Astrocyte (in vitro differentiated cells and primary cell): ENCODE measurements around the gene ACTN4. TPM values are rescaled to one million over a fixed set of nuclear protein-coding genes. Genes with fewer than 3 reads are reported as not detected.
A peak's percentile ranks its signal among the peaks of the same experiment; 100 is the strongest.

Source experiments
- DNase-seq: peaks from one replicate; pipeline ENCODE4 v3.0.0-alpha.2; 2010; ENCODE audit warnings: low read depth
- FAIRE-seq: peaks from 2 replicates; lab custom pipeline; 2011; peaks lifted over from hg19 to GRCh38; lab: Jason Lieb, UNC
- H2AFZ ChIP-seq: 2 replicates; pipeline ENCODE4 v1.6.0; 2012; ENCODE audit warnings: low read depth, low read length, inconsistent platforms
- H3K27ac ChIP-seq: 2 replicates; pipeline ENCODE4 v1.5.1; 2011; ENCODE audit warnings: low read depth, low read length, inconsistent platforms
- H3K27me3 ChIP-seq: 2 replicates; pipeline ENCODE4 v1.6.0; 2011; ENCODE audit warnings: low read length, inconsistent platforms; ENCODE audit not compliant: insufficient read depth
- H3K36me3 ChIP-seq: 2 replicates; pipeline ENCODE4 v1.5.1; 2011; ENCODE audit warnings: low read length, inconsistent platforms; ENCODE audit not compliant: insufficient read depth
- H3K4me1 ChIP-seq: 2 replicates; pipeline ENCODE4 v1.5.1; 2011; ENCODE audit warnings: low read length, inconsistent platforms; ENCODE audit not compliant: insufficient read depth
- H3K4me2 ChIP-seq: 2 replicates; pipeline ENCODE4 v1.6.0; 2012; ENCODE audit warnings: low read length, inconsistent platforms
- H3K4me3 ChIP-seq: 2 replicates; pipeline ENCODE4 v1.5.1; 2011; ENCODE audit warnings: low read depth, mild to moderate bottlenecking, low read length, inconsistent platforms; ENCODE audit not compliant: insufficient read depth
- H3K79me2 ChIP-seq: 2 replicates; pipeline ENCODE4 v1.6.0; 2012; ENCODE audit warnings: mild to moderate bottlenecking, low read length, inconsistent platforms; ENCODE audit not compliant: insufficient read depth
- H3K9ac ChIP-seq: 2 replicates; pipeline ENCODE4 v1.6.0; 2012; ENCODE audit warnings: mild to moderate bottlenecking, low read length, inconsistent platforms
- H3K9me3 ChIP-seq: 2 replicates; pipeline ENCODE4 v1.5.1; 2012; ENCODE audit warnings: low read depth, mild to moderate bottlenecking, low read length, inconsistent platforms; ENCODE audit not compliant: insufficient read depth
- H4K20me1 ChIP-seq: 2 replicates; pipeline ENCODE4 v1.6.0; 2012; ENCODE audit warnings: low read length, inconsistent platforms; ENCODE audit not compliant: insufficient read depth
- H3K27ac Mint-ChIP-seq: one replicate; pipeline ENCODE4 v1.8.0; 2021; ENCODE audit warnings: mild to moderate bottlenecking, mixed read lengths; ENCODE audit not compliant: unreplicated experiment
- H3K27me3 Mint-ChIP-seq: one replicate; pipeline ENCODE4 v1.8.0; 2021; ENCODE audit warnings: low read depth, mixed read lengths; ENCODE audit not compliant: unreplicated experiment
- H3K36me3 Mint-ChIP-seq: one replicate; pipeline ENCODE4 v1.8.0; 2021; ENCODE audit warnings: low read depth, mixed read lengths; ENCODE audit not compliant: unreplicated experiment
- H3K4me1 Mint-ChIP-seq: one replicate; pipeline ENCODE4 v1.8.0; 2021; ENCODE audit warnings: low read depth, mixed read lengths; ENCODE audit not compliant: unreplicated experiment
- H3K4me3 Mint-ChIP-seq: one replicate; pipeline ENCODE4 v1.8.0; 2021; ENCODE audit warnings: mild to moderate bottlenecking, moderate library complexity, mixed read lengths; ENCODE audit not compliant: unreplicated experiment
- H3K9me3 Mint-ChIP-seq: one replicate; pipeline ENCODE4 v1.8.0; 2021; ENCODE audit warnings: mild to moderate bottlenecking, mixed read lengths; ENCODE audit not compliant: unreplicated experiment
- CTCF ChIP-seq: IDR thresholded peaks from 2 replicates; pipeline ENCODE4 v1.5.1; 2011; ENCODE audit warnings: low read depth, mild to moderate bottlenecking, inconsistent platforms, low read length, moderate library complexity; ENCODE audit not compliant: insufficient read depth
- EZH2 ChIP-seq: IDR thresholded peaks from 2 replicates; pipeline ENCODE4 v1.6.1; 2012; ENCODE audit warnings: mild to moderate bottlenecking, low read length, inconsistent platforms; ENCODE audit not compliant: insufficient read depth
- total RNA-seq: library from RNA; stranded (reverse); gene quantifications from 2 replicates; pipeline ENCODE4 v1.2.1, GENCODE V29; 2021

ACTN4 gene
- total RNA-seq, 1 donor from 2014 or later = 879 TPM

GRCh38 chr19:38719761-38720558, 72.5 kb downstream of the ACTN4 start:
- Histone ChIP-seq H2AFZ (no peak overlapping the region), H3K79me2 (peaks cover 64% of the 10 kb centered on the region), H3K36me3 (peaks cover 46% of the 10 kb centered on the region), H4K20me1 (peaks cover 76% of the 10 kb centered on the region), H3K4me2 (peak overlapping the region; percentile 24), H3K9ac (peak overlapping the region; percentile 61), H3K27ac (peak overlapping the region; percentile 67), H3K9me3 (no peaks in the 10 kb centered on the region), H3K27me3 (no peaks in the 10 kb centered on the region), H3K4me1 (peaks cover 25% of the 10 kb centered on the region), H3K4me3 (no peak overlapping the region)
- Mint-ChIP-seq H3K4me1 (peaks cover 15% of the 10 kb centered on the region), H3K36me3 (peaks cover 18% of the 10 kb centered on the region), H3K9me3 (no peaks in the 10 kb centered on the region), H3K4me3 (no peak overlapping the region), H3K27ac (peak overlapping the region; percentile 34), H3K27me3 (no peaks in the 10 kb centered on the region)
- TF ChIP-seq EZH2 (no peak), CTCF (no peak)
- no peak for FAIRE-seq
- peak; percentile 59 for DNase-seq

- Histone ChIP-seq H3K9me3 (no peaks in the 10 kb centered on the region), H3K27me3 (no peaks in the 10 kb centered on the region), H3K4me3 (no peak overlapping the region), H4K20me1 (peaks cover 83% of the 10 kb centered on the region), H2AFZ (no peak overlapping the region), H3K27ac (no peak overlapping the region), H3K9ac (peak overlapping the region; percentile 61), H3K4me1 (peaks cover 25% of the 10 kb centered on the region), H3K36me3 (peaks cover 47% of the 10 kb centered on the region), H3K79me2 (peaks cover 68% of the 10 kb centered on the region), H3K4me2 (no peak overlapping the region)
- TF ChIP-seq EZH2 = no peak
- TF ChIP-seq CTCF = no peak
- DNase-seq (no peak), FAIRE-seq (no peak)
- Mint-ChIP-seq H3K4me3 (no peak overlapping the region), H3K9me3 (no peaks in the 10 kb centered on the region), H3K36me3 (peaks cover 16% of the 10 kb centered on the region), H3K4me1 (peaks cover 15% of the 10 kb centered on the region), H3K27me3 (no peaks in the 10 kb centered on the region), H3K27ac (no peak overlapping the region)
These were observed 73.2 kb downstream of the ACTN4 start for GRCh38 chr19:38720559-38721236.
